D721Med (cell line): Measurements from ENCODE around the gene PCSK2.

Experiments
- DNase-seq: peaks from one replicate; pipeline ENCODE4 v3.0.0; 2011; ENCODE audit warnings: low spot score; ENCODE audit not compliant: insufficient read length
- FAIRE-seq: peaks from 2 replicates; lab custom pipeline; 2011; peaks lifted over from hg19 to GRCh38; lab: Jason Lieb, UNC
- CTCF ChIP-seq: IDR thresholded peaks from 2 replicates; pipeline ENCODE4 v1.5.1; 2012; ENCODE audit warnings: mild to moderate bottlenecking, control low read depth; ENCODE audit not compliant: insufficient read depth; ENCODE audit errors: missing control alignments

The PCSK2 gene

GRCh38 chr20:17504898-17505635, 278.2 kb downstream of the PCSK2 start:
- no peak for DNase-seq
- peak; percentile 63 for TF ChIP-seq CTCF
- no peak for FAIRE-seq

- DNase-seq (no peak), FAIRE-seq (no peak)
- TF ChIP-seq CTCF = no peak
These were observed 279.0 kb downstream of the PCSK2 start for GRCh38 chr20:17505636-17506517.

GRCh38 chr20:17507032-17507431, 280.2 kb downstream of the PCSK2 start:
- DNase-seq (no peak), FAIRE-seq (no peak)
- TF ChIP-seq CTCF = no peak

GRCh38 chr20:17507531-17507930, 280.7 kb downstream of the PCSK2 start:
- FAIRE-seq = no peak
- no peak for DNase-seq
- TF ChIP-seq CTCF = no peak

GRCh38 chr20:17508756-17509155, 281.9 kb downstream of the PCSK2 start:
- FAIRE-seq = no peak
- TF ChIP-seq CTCF = no peak

GRCh38 chr20:17510548-17510947, 283.7 kb downstream of the PCSK2 start:
- FAIRE-seq = no peak
- DNase-seq = no peak
- TF ChIP-seq CTCF = no peak

More at GRCh38 chr20:17508756-17509155, 281.9 kb downstream of the PCSK2 start:
- DNase-seq = no peak
